Measurements from ENCODE around the gene ABHD17A.

ABHD17A gene

DNA sequence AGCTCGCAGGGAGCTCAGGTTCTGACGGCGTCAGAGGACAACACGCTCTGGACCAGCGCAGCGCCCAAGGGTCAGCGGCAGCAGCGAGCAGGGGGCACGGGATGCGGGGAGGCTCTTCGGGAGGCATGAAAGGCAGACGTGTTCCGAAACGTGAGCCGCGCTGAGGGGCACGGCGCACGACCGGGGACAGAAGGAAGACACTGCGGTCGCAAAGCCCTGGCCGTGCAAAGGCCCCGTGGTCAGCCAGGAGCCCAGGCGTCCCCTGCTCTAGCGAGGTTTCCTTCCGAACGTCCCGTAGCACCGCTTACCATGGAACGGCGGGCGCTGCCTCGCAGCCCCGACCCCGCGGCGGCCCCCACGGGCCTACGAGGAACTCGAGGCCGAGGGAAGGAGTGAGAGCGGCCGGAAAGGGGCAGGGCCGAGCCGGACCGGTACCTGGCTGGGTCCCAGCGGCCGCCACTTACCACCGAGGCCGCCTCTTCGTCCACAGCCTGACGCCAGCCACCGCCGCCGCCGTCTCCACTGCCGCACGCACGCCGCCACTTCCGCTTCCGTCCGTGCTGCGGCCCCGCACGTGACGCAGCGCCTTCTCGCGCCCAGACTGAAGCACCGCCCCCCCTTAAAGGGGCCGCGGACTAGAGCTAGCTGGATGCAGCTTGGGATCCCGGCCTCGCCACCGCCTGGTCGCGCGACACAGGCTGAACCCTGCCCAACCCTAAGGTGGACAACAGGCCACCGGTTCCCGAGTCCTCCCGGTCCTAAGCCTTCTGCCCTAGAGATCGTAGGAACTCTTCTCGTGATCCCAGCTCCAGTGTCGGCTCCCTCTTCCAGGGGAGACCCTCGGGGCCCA, 9.4 kb downstream of the ABHD17A start:
- no peak for TF ChIP-seq GATA2 (IDR thresholded peaks at IDR 0.05; ENCODE audit: low read depth, low read length)
- no peak for TF ChIP-seq GATA3 (IDR thresholded peaks at IDR 0.05; ENCODE audit: low read depth, low read length)

DNA sequence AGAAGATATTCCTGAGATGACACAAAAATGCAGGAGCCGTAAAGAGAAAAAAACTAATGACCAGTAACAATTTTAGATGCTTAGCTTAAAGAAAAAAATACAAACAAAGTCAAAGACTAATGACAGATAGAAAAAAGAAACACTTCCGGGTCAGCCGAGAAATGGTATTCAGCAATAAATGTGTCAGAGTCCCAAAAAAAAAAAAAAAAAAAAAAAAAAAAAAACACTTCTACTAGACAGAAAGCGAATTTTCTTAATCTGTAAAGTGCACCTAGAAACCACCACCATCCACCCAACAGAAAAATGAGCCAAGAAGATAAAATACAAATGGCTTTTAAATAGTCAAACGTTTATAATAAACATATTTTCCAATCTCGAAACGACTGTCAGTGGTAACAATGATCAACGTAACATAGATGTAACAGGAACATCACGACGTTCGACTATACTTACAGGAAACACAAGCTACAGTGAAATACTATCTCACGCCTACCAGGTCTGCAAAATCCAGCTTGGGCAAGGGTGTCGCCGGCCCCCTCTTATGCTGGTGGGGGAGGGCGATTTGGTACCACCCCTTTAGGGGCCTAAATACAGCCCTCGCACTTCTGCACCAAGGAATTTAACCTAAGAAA, 10.6 kb downstream of the ABHD17A start:
- TF ChIP-seq GATA2 (IDR thresholded peaks at IDR 0.05; ENCODE audit: low read depth, low read length) (no peak), GATA3 (IDR thresholded peaks at IDR 0.05; ENCODE audit: low read depth, low read length) (no peak)

DNA sequence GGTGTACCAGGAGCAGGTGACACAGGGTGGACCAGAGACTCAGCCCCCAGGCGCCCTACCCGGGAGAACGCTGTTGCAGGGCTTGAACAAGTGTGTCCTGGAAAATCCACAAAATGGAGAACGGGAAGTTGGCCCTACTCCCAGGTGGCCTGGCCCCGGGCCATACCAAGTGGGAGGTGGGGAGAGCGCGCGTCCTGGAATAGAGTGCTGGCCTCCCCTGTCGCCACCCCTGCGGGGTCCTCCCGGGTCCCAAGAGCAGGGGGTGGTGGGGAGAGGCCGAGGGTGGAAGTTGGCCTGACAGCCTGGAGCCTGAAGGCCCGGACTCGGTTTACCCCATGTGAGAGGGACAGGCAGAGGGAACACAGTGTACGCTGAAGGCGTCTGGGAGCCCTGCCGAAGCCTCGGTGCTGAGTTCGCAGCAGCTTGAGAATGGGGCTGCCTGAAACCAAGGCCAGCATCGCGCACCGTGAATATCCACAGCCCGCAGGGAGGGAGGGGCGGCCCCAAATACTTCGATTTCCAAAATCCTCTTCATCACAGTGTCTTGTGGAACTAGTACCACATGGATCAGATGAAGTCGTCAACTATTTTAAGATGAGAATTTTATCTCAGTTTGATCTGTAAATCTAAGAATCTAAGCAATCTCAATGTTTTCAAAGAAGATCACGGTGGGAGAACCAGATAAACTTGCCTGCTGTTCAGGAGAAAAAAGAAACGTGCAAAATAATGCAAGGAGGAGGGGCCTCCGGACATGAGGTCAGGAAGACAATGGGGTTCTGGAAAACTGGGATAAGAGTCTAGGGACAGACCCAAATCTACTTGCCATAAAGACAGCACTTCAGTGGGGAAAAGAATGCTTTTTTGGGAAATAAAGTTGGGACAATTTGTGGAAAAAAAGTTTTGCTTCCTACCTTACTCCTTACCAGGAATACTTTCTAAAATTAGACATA, 11.5 kb downstream of the ABHD17A start:
- TF ChIP-seq GATA2 (IDR thresholded peaks at IDR 0.05; ENCODE audit: low read depth, low read length) (no peak), GATA3 (IDR thresholded peaks at IDR 0.05; ENCODE audit: low read depth, low read length) (no peak)

DNA sequence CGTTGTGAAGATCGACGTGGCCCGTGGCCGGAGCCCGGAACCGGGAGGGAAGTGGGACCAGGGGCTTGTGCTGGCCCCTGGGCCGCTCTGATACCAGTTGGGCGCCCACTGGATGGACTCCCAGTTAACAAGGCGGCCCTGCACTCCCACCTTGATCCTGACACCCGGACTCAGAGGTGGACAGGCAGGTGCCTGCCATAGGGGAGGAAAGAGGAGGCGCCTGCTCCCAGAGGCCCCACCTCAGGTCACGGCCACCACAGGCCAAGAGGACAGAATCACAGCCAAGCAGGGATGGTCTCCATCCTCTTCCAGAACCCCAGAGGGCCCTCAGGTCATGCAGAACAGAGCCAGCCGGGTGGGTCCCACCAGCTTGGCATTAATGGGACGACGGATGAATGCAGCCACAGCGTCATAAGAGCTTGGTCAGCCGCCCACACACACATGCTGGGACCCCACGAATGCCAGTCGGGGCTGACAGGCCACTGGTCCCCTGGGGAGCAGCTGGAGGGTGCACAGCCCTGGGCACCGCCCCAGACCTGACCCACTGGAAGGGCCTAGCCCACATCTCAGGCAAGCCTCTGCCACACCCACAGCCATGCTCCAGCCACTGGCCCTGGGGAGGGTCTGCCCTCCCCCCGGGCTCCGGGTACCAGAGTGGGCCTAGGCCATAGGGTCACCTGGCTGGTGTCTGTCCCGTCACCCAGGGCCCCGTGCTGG, 12.3 kb downstream of the ABHD17A start:
- no peak for TF ChIP-seq GATA3 (IDR thresholded peaks at IDR 0.05; ENCODE audit: low read depth, low read length)

DNA sequence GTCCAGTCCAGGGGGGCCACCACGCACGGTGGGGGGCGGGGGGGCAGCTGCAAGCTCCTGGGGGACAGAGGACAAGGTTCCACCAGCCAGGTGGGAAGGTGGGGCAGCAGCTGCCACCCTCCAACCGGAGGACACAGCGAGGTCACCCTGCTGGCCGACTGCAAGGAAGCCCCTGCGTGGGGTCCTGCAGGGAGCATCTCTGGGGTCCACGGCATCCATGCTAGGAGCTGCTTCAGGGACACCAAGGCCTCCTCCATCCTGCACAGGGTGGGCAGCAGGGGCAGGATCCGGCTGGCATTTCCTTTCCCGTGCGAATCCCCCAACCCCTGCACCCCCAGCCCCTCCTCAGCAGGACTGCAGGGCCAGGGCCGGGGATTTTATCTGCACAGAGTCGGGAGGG, 13.7 kb downstream of the ABHD17A start:
- TF ChIP-seq GATA3 (IDR thresholded peaks at IDR 0.05; ENCODE audit: low read depth, low read length) (no peak), GATA2 (IDR thresholded peaks at IDR 0.05; ENCODE audit: low read depth, low read length) (no peak)

DNA sequence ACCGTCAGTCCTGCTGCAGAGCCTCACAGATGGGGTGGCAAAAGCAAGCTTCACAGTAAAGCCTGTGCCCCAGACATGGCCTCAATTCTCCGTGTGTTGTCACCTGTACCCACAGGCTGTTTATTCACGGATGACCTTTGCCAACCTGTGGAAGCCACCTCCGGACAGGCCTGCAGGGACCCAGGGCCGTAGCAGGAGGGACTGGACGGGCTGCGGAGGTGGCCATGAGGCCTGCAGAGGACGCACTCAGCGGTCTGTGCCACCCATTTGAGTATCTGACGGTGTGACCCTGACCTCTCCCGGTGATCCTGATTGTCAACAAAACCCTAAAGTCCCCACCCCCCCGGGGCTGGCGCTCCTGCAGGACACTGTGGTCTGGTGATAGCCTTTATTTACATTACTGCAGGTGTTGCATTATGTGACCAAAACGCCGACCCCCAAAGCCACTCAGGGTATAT, 14.1 kb downstream of the ABHD17A start:
- TF ChIP-seq GATA3 (IDR thresholded peaks at IDR 0.05; ENCODE audit: low read depth, low read length) (no peak), GATA2 (IDR thresholded peaks at IDR 0.05; ENCODE audit: low read depth, low read length) (no peak)

DNA sequence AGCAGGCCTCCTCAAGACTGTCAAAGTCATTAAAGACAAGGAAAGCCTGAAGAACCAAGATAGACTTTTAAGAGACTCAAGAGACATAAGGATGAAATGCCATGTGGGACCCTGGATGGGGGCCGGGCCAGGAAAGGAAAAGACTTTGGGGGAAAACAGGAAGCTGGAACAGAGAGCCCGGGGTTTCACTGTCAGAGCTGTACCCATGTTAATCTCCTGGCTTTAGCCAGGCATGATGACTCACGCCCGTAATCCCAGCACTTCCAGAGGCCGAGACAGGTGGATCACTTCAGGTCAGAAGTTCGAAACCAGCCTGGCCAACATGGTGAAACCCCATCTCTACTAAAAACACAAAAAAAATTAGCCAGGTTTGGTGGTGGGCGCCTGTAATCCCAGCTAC, 16.3 kb downstream of the ABHD17A start:
- TF ChIP-seq GATA3 (IDR thresholded peaks at IDR 0.05; ENCODE audit: low read depth, low read length), result no peak

DNA sequence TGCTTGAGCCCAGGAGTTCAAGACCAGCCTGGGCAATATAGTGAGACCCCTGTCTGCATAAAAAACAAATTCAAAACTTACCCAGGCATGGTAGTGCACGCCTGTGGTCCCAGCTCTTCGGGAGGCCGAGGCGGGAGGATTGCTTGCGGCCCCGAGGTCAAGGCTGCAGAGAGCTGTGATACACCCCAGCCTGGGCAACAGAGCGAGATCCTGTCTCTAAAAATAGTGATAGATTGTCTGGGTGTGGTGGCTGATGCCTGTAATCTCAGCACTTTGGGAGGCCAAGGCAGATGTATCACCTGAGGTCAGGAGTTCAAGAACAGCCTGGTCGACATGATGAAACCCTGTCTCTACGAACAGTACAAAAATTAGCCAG, 18.0 kb downstream of the ABHD17A start:
- TF ChIP-seq GATA2 (IDR thresholded peaks at IDR 0.05; ENCODE audit: low read depth, low read length) (no peak), GATA3 (IDR thresholded peaks at IDR 0.05; ENCODE audit: low read depth, low read length) (no peak)

DNA sequence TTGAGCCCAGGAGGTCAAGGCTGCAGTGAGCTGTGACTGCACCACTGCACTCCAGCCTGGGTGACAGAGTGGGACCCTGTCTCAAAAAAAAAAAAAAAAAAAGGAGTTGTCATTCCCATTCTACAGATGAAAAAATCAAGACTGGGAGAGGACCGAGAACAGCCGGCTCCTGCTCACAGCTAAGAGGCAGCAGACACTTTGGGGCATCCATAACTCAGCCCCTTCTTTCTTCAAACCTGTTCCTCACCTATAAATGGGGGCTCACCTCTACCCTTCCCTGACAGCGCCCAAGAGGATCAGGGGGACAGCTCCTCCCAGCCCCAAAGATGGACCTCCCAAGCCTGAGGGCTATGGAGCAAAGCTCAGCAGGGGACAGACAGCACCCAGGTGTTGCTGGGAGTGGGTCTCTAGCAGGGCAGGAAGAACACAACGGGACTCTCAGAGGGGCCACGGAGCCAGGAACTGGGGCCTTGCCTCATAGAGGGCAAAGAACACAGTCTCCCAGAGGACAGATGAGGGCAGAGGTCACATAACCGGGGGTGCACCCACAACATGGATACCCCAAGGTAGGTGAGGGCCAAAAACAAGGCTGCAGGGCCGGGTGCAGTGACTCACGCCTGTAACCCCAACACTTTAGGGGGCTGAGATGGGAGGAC, 18.5 kb downstream of the ABHD17A start:
- TF ChIP-seq GATA3 (IDR thresholded peaks at IDR 0.05; ENCODE audit: low read depth, low read length) (no peak), GATA2 (IDR thresholded peaks at IDR 0.05; ENCODE audit: low read depth, low read length) (no peak)

DNA sequence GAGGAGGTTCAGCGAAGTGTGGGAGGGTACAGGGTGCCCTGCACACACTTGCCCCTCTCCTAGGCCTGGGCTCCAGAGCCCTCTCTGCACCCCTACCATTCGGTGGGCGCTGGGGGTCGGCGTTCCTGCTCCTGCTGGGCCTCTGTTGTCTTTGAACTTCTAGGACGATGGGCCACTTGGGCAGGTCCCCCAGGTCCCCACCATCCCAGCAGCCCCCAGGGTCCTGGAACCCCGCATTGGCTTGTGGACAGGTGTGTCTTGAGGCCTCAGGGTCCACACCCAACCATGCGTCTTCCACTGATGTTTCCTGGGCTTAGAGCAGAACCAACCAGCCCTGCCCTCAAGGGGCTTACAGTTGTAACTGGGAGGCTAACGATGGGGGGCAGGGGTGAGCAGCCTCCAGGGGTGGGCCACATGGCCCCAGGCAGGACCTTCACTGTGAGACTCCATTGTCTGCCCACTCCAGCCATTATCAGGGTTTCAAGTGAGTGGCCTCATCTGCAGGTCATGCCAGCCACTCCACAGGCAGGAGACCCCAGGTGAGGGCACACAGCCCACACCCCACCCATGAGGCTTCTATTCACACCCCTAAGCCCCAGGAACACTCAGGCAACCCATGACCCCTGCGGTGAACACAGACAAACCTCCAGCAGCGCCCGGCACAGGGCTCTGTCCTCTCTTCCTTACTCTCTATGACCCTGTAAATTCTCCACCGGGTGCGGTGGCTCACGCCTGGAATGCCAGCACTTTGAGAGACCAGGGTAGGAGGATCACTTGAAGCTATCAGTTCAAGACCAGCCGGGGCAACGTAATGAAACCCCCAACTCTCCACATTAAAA, 19.9 kb downstream of the ABHD17A start:
- TF ChIP-seq GATA2 (IDR thresholded peaks at IDR 0.05; ENCODE audit: low read depth, low read length) (no peak), GATA3 (IDR thresholded peaks at IDR 0.05; ENCODE audit: low read depth, low read length) (no peak)

DNA sequence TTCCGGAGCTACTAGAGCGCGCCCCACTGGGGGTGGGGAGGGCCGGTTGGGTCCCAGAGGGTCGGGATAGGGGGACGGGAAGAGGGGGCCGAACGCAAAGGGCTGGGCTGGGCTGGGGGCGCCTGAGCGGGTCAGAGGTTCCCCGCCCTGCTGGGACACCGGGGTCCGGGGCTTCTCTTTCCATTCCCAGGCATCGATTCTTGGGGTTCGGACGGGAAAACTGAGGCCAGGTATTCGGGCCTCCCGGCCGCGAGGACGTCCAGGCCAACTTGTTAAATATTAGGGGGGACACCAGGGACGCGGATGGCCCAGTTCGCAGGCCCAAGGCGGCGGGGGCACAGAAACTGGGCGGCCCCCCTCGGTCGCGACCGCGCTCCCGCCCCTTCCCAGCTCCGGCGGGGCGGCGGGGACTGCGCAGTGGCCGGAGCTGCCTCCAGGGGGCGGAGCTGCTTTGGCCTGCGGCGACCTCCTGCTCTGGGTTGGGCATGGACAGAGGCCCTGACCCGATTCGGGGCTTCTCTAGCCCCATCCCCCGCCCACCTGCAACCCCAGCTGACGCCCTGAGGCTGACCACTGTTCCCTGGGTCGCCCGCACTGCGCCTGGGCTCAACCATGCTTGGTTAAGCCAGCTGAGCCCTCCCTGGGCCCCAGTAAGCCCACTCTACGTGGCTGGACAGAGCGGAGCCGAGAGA, 20.7 kb downstream of the ABHD17A start:
- TF ChIP-seq GATA3 (IDR thresholded peaks at IDR 0.05; ENCODE audit: low read depth, low read length) (no peak), GATA2 (IDR thresholded peaks at IDR 0.05; ENCODE audit: low read depth, low read length) (no peak)
